C1 segment of cervical spinal cord (tissue), 14 donors: ENCODE measurements around the gene CD27.

Source experiments
- DNase-seq, 14 donors: peaks; one replicate each; lab custom pipeline; 2025; lab: John Stamatoyannopoulos, UW

CD27 gene

DNA sequence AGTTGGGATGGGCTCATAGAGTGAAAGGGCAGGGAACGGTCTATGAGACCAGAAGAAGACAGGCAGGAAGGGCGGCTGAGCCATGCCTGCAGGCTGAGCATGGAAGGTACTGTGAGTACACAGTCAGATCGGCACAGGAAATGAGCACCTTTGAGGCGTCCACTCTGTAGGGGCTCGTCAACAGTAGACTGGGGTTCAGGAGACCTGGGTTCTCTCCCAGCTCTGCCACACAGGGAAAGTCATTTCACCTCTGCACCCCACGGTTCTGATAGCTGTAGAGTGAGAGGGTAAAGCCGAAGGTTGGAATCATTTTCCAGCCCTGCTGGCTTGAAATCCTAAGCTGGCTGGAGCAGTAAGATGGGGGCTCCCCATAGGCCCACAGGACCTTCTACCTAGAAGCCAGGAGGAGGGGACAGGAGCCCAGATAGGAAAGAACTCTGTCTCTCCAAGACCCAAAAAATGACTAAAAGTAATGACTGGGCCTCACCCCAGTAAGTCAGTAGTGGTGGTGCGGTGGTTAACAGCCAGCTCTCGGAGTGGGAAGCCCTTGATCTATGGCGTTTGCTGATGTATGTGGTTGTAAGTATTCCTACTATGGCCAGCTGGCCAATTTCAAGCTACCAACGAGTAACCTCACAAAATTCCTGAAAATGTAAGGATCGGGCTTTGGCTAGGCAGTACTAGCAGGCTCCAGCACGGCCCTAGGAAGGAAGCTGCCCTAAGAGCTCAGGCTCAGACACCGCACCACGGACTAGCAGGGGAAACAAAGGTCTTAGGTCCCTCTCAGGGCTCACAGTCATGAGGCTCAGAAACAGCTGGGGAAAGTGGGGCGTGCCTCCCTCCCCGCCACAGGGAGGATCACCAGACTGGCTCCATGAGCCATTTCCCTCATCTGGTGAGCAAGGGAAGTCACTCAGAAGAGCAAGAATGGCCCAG lies 10.3 kb upstream of the CD27 start:
- no peak for DNase-seq

DNA sequence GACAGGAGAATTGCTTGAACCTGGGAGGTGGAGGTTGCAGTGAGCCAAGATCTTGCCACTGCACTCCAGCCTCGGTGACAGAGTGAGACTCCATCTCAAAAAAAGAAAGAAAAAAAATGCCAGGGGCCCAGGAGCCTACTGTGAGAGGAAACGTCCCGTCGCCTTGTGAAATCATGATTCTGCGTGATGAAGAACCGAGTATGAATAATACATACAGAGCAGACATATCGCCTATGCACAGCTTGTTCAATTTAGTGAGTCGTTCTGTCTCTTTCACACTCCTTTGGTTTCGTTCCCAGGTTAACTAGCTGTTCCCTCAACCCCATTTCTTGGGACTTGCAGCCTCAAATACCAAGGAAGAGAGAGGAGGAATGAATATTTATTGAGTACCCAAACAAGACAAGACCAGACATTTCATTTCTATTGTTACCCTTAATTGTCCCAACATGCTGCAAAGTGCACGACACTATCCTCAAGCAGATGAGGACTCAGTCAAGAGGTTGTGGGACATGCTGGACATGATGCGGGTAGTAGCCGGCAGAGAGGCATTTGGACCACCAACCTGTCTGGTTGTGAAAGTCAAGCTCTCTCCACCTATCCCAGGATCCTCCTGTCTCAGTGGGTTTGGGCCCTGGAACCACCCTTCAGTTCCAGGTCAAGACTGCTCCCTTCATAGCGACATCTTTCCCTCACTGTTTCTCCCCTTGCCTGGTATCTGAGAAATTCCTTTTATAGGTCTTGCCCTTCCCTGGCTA lies 8.6 kb upstream of the CD27 start:
- no peak for DNase-seq

DNA sequence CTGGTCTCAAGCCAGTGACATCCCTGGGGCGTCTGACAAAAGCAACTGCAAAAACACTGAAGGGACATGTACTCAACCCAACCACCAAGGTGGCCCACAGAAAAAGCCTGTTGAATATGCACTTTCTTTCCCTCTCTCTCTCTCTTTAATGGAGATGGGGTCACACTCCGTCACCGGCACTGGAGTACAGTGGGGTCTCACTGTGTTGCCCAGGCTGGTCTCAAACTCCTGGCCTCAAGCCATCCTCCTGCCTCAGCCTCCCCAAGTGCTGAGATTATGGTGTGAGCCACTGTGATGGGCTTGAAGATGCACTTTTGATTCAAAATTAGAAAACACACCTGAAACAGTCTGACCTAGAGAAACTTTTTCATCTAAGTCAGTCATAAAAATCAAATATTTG lies 7.2 kb upstream of the CD27 start:
- DNase-seq, result no peak

DNA sequence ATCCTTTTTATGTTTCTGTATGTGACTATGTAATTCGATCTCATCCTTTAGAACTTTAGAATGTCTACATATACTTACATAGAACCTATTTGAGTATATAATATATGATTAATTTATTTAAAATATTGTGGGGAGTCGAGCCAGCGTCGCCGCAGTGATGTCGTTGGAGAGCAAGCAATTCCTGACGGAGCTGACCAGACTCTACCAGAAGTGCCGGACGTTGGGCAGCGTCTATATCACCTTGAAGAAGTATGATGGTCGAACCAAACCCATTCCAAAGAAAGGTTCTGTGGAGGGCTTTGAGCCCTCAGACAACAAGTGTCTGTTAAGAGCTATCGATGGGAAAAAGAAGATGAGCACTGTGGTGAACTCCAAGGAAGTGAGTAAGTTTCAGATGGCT lies 6.4 kb upstream of the CD27 start:
- DNase-seq, result no peak

DNA sequence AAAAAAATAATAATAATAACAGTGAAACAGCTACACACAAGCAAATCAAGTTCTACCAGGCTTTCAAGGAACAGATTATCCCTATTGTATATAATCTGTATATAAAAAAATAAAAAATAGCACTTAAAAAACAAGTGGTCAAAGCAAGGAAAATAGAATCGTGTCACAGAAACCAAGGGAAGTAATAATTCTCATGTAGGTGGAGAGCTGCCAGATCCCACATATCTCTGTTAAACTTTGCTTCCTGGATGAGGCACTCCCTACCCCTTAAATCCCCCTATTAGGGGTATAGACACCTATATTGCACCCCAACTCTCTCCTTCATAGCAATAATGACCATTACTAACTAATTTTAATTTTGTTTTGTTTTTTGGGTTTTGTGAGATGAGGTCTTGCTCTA lies 4.4 kb upstream of the CD27 start:
- no peak for DNase-seq

- no peak for DNase-seq
Measured at GRCh38 chr12:6442836-6443235, 1.9 kb upstream of the CD27 start.

DNA sequence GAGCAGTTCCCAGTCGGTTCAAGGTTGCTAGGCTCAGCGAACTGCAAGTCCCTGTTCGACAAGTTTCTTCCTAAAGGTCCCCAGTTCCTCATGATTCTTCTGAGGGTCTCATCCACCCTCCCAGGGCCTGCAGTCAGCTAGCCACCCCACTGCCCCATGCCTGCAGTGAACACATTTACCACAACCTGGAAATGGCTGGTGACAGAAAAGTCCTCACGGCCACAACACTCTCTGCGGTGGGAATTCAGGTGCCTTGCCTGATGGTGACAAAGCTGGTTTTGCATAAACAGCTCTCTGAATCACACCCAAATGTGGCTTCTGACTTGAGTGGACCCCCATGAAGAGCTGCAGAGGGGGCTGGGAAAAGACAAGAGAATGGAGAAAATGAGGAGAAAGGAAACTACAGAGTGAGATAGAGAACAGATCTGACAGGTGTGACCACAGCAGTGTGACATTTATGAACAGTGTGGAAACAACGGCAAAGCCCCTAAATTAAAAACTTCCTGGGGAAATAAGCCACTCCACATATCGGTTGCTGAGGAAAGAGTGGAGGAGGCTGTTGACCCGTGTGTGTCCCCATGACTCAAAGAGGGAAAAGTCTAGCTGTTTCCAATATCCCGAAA lies 1.3 kb upstream of the CD27 start:
- DNase-seq, result no peak

- no peak for DNase-seq
Measured at GRCh38 chr12:6444031-6444430, 724 bp upstream of the CD27 start.

DNA sequence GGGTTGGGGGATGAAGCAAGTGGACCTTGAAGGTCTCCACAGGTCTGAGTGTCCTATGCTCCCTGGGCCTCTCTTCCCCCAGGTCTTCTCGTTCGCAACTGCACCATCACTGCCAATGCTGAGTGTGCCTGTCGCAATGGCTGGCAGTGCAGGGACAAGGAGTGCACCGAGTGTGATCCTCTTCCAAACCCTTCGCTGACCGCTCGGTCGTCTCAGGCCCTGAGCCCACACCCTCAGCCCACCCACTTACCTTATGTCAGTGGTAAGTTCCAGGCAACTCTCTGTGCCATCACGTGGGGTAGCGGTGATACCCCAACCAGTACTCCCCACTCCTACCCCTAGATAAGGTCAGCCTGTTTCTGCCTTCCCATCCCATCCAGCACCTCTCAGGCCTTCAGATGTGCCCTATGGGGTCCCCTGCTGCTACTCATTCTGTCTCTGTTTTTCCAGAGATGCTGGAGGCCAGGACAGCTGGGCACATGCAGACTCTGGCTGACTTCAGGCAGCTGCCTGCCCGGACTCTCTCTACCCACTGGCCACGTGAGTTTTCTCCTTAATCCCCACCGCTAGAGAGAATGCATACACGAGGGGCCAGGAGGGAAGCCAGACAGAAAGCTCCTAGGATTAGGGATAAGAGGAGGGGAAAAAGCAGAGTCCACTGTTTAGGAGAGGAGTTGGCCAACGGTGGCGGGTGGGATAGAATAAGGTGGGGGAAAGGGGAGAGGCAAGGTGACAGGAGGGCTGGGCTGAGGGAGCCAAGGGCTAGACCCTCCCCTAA lies 5.5 kb downstream of the CD27 start:
- no peak for DNase-seq

DNA sequence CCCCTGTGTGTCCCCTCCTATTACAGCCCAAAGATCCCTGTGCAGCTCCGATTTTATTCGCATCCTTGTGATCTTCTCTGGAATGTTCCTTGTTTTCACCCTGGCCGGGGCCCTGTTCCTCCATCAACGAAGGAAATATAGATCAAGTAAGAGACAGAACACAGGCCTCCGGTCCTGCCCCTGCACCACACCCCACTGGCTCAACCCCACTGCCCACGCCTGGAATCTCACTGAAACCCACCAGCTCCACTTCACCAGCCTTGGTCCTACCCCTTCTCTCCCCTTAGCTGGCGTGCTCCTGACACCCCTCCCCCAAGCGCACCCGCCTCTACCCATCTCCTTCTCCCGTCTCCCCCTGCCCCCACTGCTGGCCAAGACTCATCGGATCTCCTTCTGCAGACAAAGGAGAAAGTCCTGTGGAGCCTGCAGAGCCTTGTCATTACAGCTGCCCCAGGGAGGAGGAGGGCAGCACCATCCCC lies 6.2 kb downstream of the CD27 start:
- peak in 1 of 14 donors; percentile 64 for DNase-seq

- peak in 13 of 14 donors; percentile 74 to 93 (median 87) for DNase-seq
Measured at GRCh38 chr12:6451348-6452244, 6.8 kb downstream of the CD27 start, which contains the start of gene TAPBPL. TSS of gene TAPBPL (plus strand) at chr12:6452042. CDS start at chr12:6452249, 207 bp downstream.

GRCh38 chr12:6452245-6452943 lies 7.6 kb downstream of the CD27 start:
- peak in 6 of 14 donors; percentile 37 to 85 (median 72) for DNase-seq

DNA sequence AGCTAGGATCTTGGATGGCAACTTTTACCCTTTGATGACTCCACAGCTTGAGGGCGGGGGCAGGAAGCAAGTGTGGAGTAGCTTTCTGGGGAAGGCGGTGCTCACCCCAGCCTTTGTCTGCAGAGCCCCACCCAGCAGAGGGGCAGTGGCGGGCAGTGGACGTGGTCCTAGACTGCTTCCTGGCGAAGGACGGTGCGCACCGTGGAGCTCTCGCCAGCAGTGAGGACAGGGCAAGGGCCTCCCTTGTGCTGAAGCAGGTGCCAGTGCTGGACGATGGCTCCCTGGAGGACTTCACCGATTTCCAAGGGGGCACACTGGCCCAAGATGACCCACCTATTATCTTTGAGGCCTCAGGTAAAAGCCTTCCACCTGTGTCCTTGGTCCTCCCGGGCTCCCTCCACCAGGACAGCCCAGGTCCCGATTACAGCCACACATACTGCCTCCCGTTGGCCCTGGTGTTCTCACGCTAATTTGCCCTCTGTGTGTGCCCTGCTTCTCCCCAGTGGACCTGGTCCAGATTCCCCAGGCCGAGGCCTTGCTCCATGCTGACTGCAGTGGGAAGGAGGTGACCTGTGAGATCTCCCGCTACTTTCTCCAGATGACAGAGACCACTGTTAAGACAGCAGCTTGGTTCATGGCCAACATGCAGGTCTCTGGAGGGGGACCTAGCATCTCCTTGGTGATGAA lies 8.3 kb downstream of the CD27 start:
- DNase-seq, result peak in 3 of 14 donors; percentile 35 to 45 (median 39)

DNA sequence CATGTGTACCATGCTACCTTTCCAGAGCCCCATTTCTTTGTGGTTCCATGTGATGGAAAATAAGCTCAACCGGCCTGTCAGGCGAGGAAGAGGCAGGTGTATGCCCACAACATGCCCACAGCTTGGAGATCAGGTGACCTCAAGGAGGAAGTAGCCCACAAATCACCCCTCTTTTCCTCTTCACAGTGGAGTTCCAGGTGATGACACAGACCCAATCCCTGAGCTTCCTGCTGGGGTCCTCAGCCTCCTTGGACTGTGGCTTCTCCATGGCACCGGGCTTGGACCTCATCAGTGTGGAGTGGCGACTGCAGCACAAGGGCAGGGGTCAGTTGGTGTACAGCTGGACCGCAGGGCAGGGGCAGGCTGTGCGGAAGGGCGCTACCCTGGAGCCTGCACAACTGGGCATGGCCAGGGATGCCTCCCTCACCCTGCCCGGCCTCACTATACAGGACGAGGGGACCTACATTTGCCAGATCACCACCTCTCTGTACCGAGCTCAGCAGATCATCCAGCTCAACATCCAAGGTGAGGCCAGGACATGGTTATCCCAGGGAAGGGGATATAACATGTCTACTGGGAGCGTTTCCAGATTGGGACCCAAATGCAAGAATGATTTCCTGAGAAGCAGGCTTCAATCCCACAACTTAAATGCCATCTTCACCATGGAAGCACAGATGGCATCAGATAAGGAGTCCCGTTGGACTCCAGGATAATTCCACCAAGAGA lies 12.6 kb downstream of the CD27 start:
- no peak for DNase-seq

GRCh38 chr12:6458281-6459003 lies 13.7 kb downstream of the CD27 start:
- DNase-seq, result no peak

GRCh38 chr12:6459004-6459337 lies 14.2 kb downstream of the CD27 start:
- DNase-seq, result no peak

DNA sequence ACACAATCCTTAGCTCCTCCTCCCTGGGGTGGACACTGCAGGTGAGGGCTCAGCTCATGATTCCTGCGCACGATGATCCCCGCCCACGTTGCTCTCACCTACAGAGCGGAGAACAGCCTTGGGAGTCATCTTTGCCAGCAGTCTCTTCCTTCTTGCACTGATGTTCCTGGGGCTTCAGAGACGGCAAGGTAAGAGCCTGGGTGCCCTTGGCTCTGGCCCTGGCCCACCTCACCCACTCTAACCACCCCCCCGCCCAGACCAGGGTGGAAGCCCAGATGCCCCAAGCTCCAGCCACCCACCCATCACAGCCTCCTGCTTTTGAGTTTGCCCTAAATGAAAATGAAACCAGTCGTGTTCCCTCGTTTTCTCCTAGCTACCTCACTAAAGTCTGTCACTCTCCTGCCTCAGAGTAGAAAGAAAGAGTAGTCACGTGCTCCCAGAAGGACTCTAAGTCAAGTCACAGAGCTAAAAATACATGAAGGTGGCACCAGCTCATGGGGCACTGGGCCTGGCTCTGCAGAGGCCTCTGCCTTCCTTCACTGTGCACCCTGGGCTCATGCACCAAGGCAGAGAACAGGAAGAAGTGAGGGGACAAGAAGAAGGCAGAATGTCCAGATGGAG lies 16.1 kb downstream of the CD27 start:
- DNase-seq, result no peak
